Stimulated activated naive CD8-positive, alpha-beta T cell treated with anti-CD3 and anti-CD28 coated beads, Interleukin-15, Interleukin-2, amounts not matched to agents 100 ng/mL and 50 ng/mL, for 24 hours (primary cell): ENCODE measurements around the gene ASB3.
"Not testable (repeated sequence)": the region's sequence is repeated elsewhere in the genome, so short reads cannot be mapped to it uniquely, and the experiment has no call there.

Source experiments
- H3K27ac Mint-ChIP-seq: one replicate; pipeline ENCODE4 v1.8.0; 2021; ENCODE audit warnings: mild to moderate bottlenecking, mixed read lengths
- H3K27me3 Mint-ChIP-seq: one replicate; pipeline ENCODE4 v1.8.0; 2021; ENCODE audit warnings: mixed read lengths
- H3K36me3 Mint-ChIP-seq: one replicate; pipeline ENCODE4 v1.8.0; 2021; ENCODE audit warnings: low read depth, mixed read lengths
- H3K4me1 Mint-ChIP-seq: one replicate; pipeline ENCODE4 v1.8.0; 2021; ENCODE audit warnings: low read depth, mixed read lengths
- H3K4me3 Mint-ChIP-seq: one replicate; pipeline ENCODE4 v1.8.0; 2021; ENCODE audit warnings: mild to moderate bottlenecking, mixed read lengths
- H3K9me3 Mint-ChIP-seq: one replicate; pipeline ENCODE4 v1.8.0; 2021; ENCODE audit warnings: mixed read lengths

Gene ASB3

GRCh38 chr2:53670331-53670730, 116.4 kb downstream of the ASB3 start:
- peaks cover 41% of the 10 kb centered on the region for H3K36me3 Mint-ChIP-seq
- H3K27ac Mint-ChIP-seq, result no peak overlapping the region
- no peaks in the 10 kb centered on the region for H3K4me1 Mint-ChIP-seq
- no peaks in the 10 kb centered on the region for H3K9me3 Mint-ChIP-seq
- H3K4me3 Mint-ChIP-seq, result no peak overlapping the region
- H3K27me3 Mint-ChIP-seq, result no peaks in the 10 kb centered on the region

GRCh38 chr2:53668624-53669026, 118.1 kb downstream of the ASB3 start:
- no peaks in the 10 kb centered on the region for H3K27me3 Mint-ChIP-seq
- peaks cover 47% of the 10 kb centered on the region for H3K36me3 Mint-ChIP-seq
- no peaks in the 10 kb centered on the region for H3K9me3 Mint-ChIP-seq

GRCh38 chr2:53667130-53667529, 119.6 kb downstream of the ASB3 start:
- H3K27ac Mint-ChIP-seq, H3K9me3 Mint-ChIP-seq, H3K4me3 Mint-ChIP-seq, H3K27me3 Mint-ChIP-seq, H3K4me1 Mint-ChIP-seq: not testable (repeated sequence)
- peaks cover 59% of the 10 kb centered on the region for H3K36me3 Mint-ChIP-seq

More at GRCh38 chr2:53668624-53669026, 118.1 kb downstream of the ASB3 start:
- Mint-ChIP-seq H3K4me1 (no peaks in the 10 kb centered on the region), H3K27ac (no peak overlapping the region), H3K4me3 (no peak overlapping the region)

- Mint-ChIP-seq H3K36me3 (peaks cover 40% of the 10 kb centered on the region), H3K27me3 (no peaks in the 10 kb centered on the region), H3K9me3 (no peaks in the 10 kb centered on the region), H3K4me3 (no peak overlapping the region), H3K4me1 (no peaks in the 10 kb centered on the region), H3K27ac (no peak overlapping the region)
Observed at GRCh38 chr2:53660886-53661285, 125.9 kb downstream of the ASB3 start.

- H3K27me3 Mint-ChIP-seq, H3K27ac Mint-ChIP-seq, H3K9me3 Mint-ChIP-seq, H3K4me1 Mint-ChIP-seq, H3K4me3 Mint-ChIP-seq: not testable (repeated sequence)
- H3K36me3 Mint-ChIP-seq, result peaks cover 25% of the 10 kb centered on the region
Observed at GRCh38 chr2:53658474-53658873, 128.3 kb downstream of the ASB3 start.

GRCh38 chr2:53655256-53655655, 131.5 kb downstream of the ASB3 start:
- H3K27me3 Mint-ChIP-seq, result no peaks in the 10 kb centered on the region
- H3K27ac Mint-ChIP-seq, result no peak overlapping the region
- peaks cover 4% of the 10 kb centered on the region for H3K36me3 Mint-ChIP-seq
- no peaks in the 10 kb centered on the region for H3K9me3 Mint-ChIP-seq
- no peak overlapping the region for H3K4me3 Mint-ChIP-seq
- H3K4me1 Mint-ChIP-seq, result no peaks in the 10 kb centered on the region

GRCh38 chr2:53654396-53654795, 132.4 kb downstream of the ASB3 start:
- Mint-ChIP-seq H3K36me3 (no peaks in the 10 kb centered on the region), H3K4me3 (no peak overlapping the region), H3K27me3 (no peaks in the 10 kb centered on the region), H3K4me1 (no peaks in the 10 kb centered on the region), H3K27ac (no peak overlapping the region), H3K9me3 (no peaks in the 10 kb centered on the region)

- H3K9me3 Mint-ChIP-seq, result no peaks in the 10 kb centered on the region
- no peaks in the 10 kb centered on the region for H3K36me3 Mint-ChIP-seq
- no peaks in the 10 kb centered on the region for H3K4me1 Mint-ChIP-seq
Observed at GRCh38 chr2:53652131-53652530, 134.6 kb downstream of the ASB3 start.

GRCh38 chr2:53646788-53647187, 140.0 kb downstream of the ASB3 start:
- no peaks in the 10 kb centered on the region for H3K9me3 Mint-ChIP-seq
- H3K27ac Mint-ChIP-seq, result no peak overlapping the region
- H3K4me3 Mint-ChIP-seq, result no peak overlapping the region
- no peaks in the 10 kb centered on the region for H3K4me1 Mint-ChIP-seq
- H3K27me3 Mint-ChIP-seq, result no peaks in the 10 kb centered on the region
- H3K36me3 Mint-ChIP-seq, result no peaks in the 10 kb centered on the region

More at GRCh38 chr2:53652131-53652530, 134.6 kb downstream of the ASB3 start:
- no peaks in the 10 kb centered on the region for H3K27me3 Mint-ChIP-seq
- H3K4me3 Mint-ChIP-seq, result no peak overlapping the region
- H3K27ac Mint-ChIP-seq, result no peak overlapping the region

- Mint-ChIP-seq H3K9me3 (no peaks in the 10 kb centered on the region), H3K4me3 (no peak overlapping the region)
Observed at GRCh38 chr2:53641290-53641689, 145.5 kb downstream of the ASB3 start.

GRCh38 chr2:53640466-53640865, 146.3 kb downstream of the ASB3 start:
- no peaks in the 10 kb centered on the region for H3K4me1 Mint-ChIP-seq
- no peaks in the 10 kb centered on the region for H3K36me3 Mint-ChIP-seq
- no peak overlapping the region for H3K27ac Mint-ChIP-seq
- no peaks in the 10 kb centered on the region for H3K9me3 Mint-ChIP-seq
- H3K4me3 Mint-ChIP-seq, result no peak overlapping the region
- no peaks in the 10 kb centered on the region for H3K27me3 Mint-ChIP-seq

More at GRCh38 chr2:53641290-53641689, 145.5 kb downstream of the ASB3 start:
- H3K36me3 Mint-ChIP-seq, result no peaks in the 10 kb centered on the region
- no peaks in the 10 kb centered on the region for H3K27me3 Mint-ChIP-seq
- H3K4me1 Mint-ChIP-seq, result no peaks in the 10 kb centered on the region
- no peak overlapping the region for H3K27ac Mint-ChIP-seq

GRCh38 chr2:53636596-53636995, 150.2 kb downstream of the ASB3 start:
- Mint-ChIP-seq H3K4me3 (no peak overlapping the region), H3K27ac (no peak overlapping the region), H3K27me3 (no peaks in the 10 kb centered on the region), H3K9me3 (no peaks in the 10 kb centered on the region), H3K4me1 (no peaks in the 10 kb centered on the region), H3K36me3 (no peaks in the 10 kb centered on the region)

- no peaks in the 10 kb centered on the region for H3K9me3 Mint-ChIP-seq
- no peaks in the 10 kb centered on the region for H3K27me3 Mint-ChIP-seq
- no peak overlapping the region for H3K27ac Mint-ChIP-seq
- no peaks in the 10 kb centered on the region for H3K4me1 Mint-ChIP-seq
- H3K4me3 Mint-ChIP-seq, result no peak overlapping the region
- no peaks in the 10 kb centered on the region for H3K36me3 Mint-ChIP-seq
Observed at GRCh38 chr2:53636109-53636508, 150.6 kb downstream of the ASB3 start.

GRCh38 chr2:53635694-53636093, 151.1 kb downstream of the ASB3 start:
- no peaks in the 10 kb centered on the region for H3K36me3 Mint-ChIP-seq
- no peaks in the 10 kb centered on the region for H3K27me3 Mint-ChIP-seq
- H3K4me1 Mint-ChIP-seq, result no peaks in the 10 kb centered on the region
- no peak overlapping the region for H3K4me3 Mint-ChIP-seq
- H3K9me3 Mint-ChIP-seq, result no peaks in the 10 kb centered on the region
- no peak overlapping the region for H3K27ac Mint-ChIP-seq

GRCh38 chr2:53633441-53633840, 153.3 kb downstream of the ASB3 start:
- no peaks in the 10 kb centered on the region for H3K27me3 Mint-ChIP-seq
- no peaks in the 10 kb centered on the region for H3K4me1 Mint-ChIP-seq
- no peak overlapping the region for H3K27ac Mint-ChIP-seq
- no peaks in the 10 kb centered on the region for H3K9me3 Mint-ChIP-seq
- H3K36me3 Mint-ChIP-seq, result no peaks in the 10 kb centered on the region
- no peak overlapping the region for H3K4me3 Mint-ChIP-seq

- Mint-ChIP-seq H3K4me1 (no peaks in the 10 kb centered on the region), H3K36me3 (no peaks in the 10 kb centered on the region), H3K4me3 (no peak overlapping the region), H3K27me3 (no peaks in the 10 kb centered on the region), H3K9me3 (no peaks in the 10 kb centered on the region), H3K27ac (no peak overlapping the region)
Observed at GRCh38 chr2:53632714-53633113, 154.0 kb downstream of the ASB3 start.

- Mint-ChIP-seq H3K4me3 (no peak overlapping the region), H3K9me3 (no peaks in the 10 kb centered on the region), H3K27ac (no peak overlapping the region), H3K27me3 (no peaks in the 10 kb centered on the region), H3K36me3 (no peaks in the 10 kb centered on the region), H3K4me1 (no peaks in the 10 kb centered on the region)
Observed at GRCh38 chr2:53632126-53632460, 154.7 kb downstream of the ASB3 start.
